GM12878 (cell line): ENCODE results near the gene CNTNAP5. TPM values are rescaled to one million over a fixed set of nuclear protein-coding genes. Genes with fewer than 3 reads are reported as not detected.

Source experiments
- ATAC-seq: fragments of 200-7000 bp; cut with Tn5 transposase; 3 replicates; pipeline ENCODE4 v1.9.1; 2020; ENCODE audit warnings: mild to moderate bottlenecking, moderate library complexity
- BruUV-seq: library from RNA; stranded (reverse); fragments of 400-500 nt; replicated peaks from 2 replicates; lab custom pipeline; 2021; lab: Mats Ljungman, UMichigan
- CTCF ChIA-PET: fragments of 300-600 bp; sonication (Branson Sonifier 250); formaldehyde crosslinking; extraction: SDS; loops from one replicate; lab custom pipeline; 2021; ENCODE audit warnings: inconsistent platforms; lab: Yijun Ruan, JAX
- POLR2A ChIA-PET: fragments of 350-600 bp; formaldehyde crosslinking; extraction: SDS; loops from one replicate; lab custom pipeline; 2021; ENCODE audit warnings: inconsistent platforms; lab: Charles Lee
- RAD21 ChIA-PET: fragments of 300-600 bp; sonication (Branson Sonifier 250); formaldehyde crosslinking; loops from one replicate; lab custom pipeline; 2023; ENCODE audit warnings: antibody characterized with exemption; ENCODE audit not compliant: unreplicated experiment; lab: Charles Lee
- SMC1A ChIA-PET: fragments of 300-600 bp; sonication (Branson Sonifier 250); formaldehyde crosslinking; loops from one replicate; lab custom pipeline; 2023; ENCODE audit not compliant: unreplicated experiment, uncharacterized antibody; lab: Charles Lee
- DNase-seq: peaks from one replicate; pipeline ENCODE4 v3.0.0-alpha.2; 2011; ENCODE audit warnings: low read depth, low spot score
- FAIRE-seq: peaks from 3 replicates; lab custom pipeline; 2011; peaks lifted over from hg19 to GRCh38; lab: Jason Lieb, UNC
- H2AFZ ChIP-seq: 2 replicates; pipeline ENCODE4 v1.6.0; 2011; ENCODE audit warnings: low read depth, low read length, control low read depth; ENCODE audit not compliant: control insufficient read depth
- H3K27ac ChIP-seq: 2 replicates; pipeline ENCODE4 v1.5.1; 2011; ENCODE audit warnings: control low read depth; ENCODE audit not compliant: control insufficient read depth, insufficient read depth
- H3K27me3 ChIP-seq, 2 experiments: replicated peaks in 1 of 2; 2 replicates each; pipeline versions ENCODE4 v1.6.0 to v1.6.1; 2011; ENCODE audit warnings: low read length in 1 of 2; ENCODE audit not compliant: control insufficient read depth in 2 of 2, insufficient read depth in 2 of 2
- H3K36me3 ChIP-seq, 2 experiments: 2 replicates each; pipeline ENCODE4 v1.5.1; 2011; ENCODE audit warnings: low read length in 1 of 2; ENCODE audit not compliant: control insufficient read depth in 2 of 2, insufficient read depth in 2 of 2
- H3K4me1 ChIP-seq: 2 replicates; pipeline ENCODE4 v1.6.1; 2011; ENCODE audit warnings: mild to moderate bottlenecking, low read length, moderate library complexity, mixed read lengths; ENCODE audit not compliant: control insufficient read depth, insufficient read depth
- H3K4me2 ChIP-seq: 2 replicates; pipeline ENCODE4 v1.6.0; 2011; ENCODE audit warnings: control low read depth; ENCODE audit not compliant: control insufficient read depth, insufficient read depth
- H3K4me3 ChIP-seq: fragments of 200-600 bp; sonication (generic); 2 replicates; pipeline ENCODE4 v1.5.1; 2016
- H3K79me2 ChIP-seq: 2 replicates; pipeline ENCODE4 v1.6.0; 2011; ENCODE audit warnings: low read length; ENCODE audit not compliant: control insufficient read depth, insufficient read depth
- H3K9ac ChIP-seq: 2 replicates; pipeline ENCODE4 v1.8.0; 2011; ENCODE audit warnings: low read length, control low read depth, mixed read lengths; ENCODE audit not compliant: control insufficient read depth, insufficient read depth
- H3K9me3 ChIP-seq: replicated peaks from 3 replicates; pipeline ENCODE4 v1.5.1; 2011; ENCODE audit warnings: mild to moderate bottlenecking, low read length; ENCODE audit not compliant: control insufficient read depth, insufficient read depth
- H4K20me1 ChIP-seq: 2 replicates; pipeline ENCODE4 v1.6.0; 2011; ENCODE audit not compliant: control insufficient read depth, insufficient read depth
- ETV6 ChIP-seq, 2 experiments: fragments of 450-650 bp in 1 of 2; IDR thresholded peaks in 1 of 2; conservative IDR thresholded peaks in 1 of 2; 2 replicates each; pipeline ENCODE4 v1.6.1; 2014; ENCODE audit warnings: antibody characterized with exemption in 1 of 2, borderline replicate concordance in 1 of 2, low read depth in 1 of 2, mild to moderate bottlenecking in 1 of 2, moderate library complexity in 1 of 2
- MAX ChIP-seq: IDR thresholded peaks from 2 replicates; pipeline ENCODE4 v1.6.1; 2012; ENCODE audit warnings: low read depth, low read length, improper control_type of control experiment
- MXI1 ChIP-seq: fragments of 150-350 bp; IDR thresholded peaks from 2 replicates; pipeline ENCODE4 v1.6.1; 2011; ENCODE audit warnings: low read depth, mild to moderate bottlenecking, inconsistent platforms, low read length, improper control_type of control experiment
- NR2C2 ChIP-seq: IDR thresholded peaks from 2 replicates; pipeline ENCODE4 v1.6.1; 2011; ENCODE audit warnings: borderline replicate concordance, low read depth; ENCODE audit not compliant: control insufficient read depth, insufficient read length
- NR2F1 ChIP-seq: fragments of 450-650 bp; conservative IDR thresholded peaks from 2 replicates; pipeline ENCODE4 v1.6.1; 2017; ENCODE audit warnings: mild to moderate bottlenecking
- POLR2AphosphoS5 ChIP-seq: IDR thresholded peaks from 2 replicates; pipeline ENCODE4 v1.6.1; 2011; ENCODE audit warnings: mild to moderate bottlenecking, low read length, inconsistent platforms
- SMC3 ChIP-seq: IDR thresholded peaks from 2 replicates; pipeline ENCODE4 v1.6.1; 2011; ENCODE audit warnings: low read length, improper control_type of control experiment, borderline replicate concordance
- SUPT20H ChIP-seq: IDR thresholded peaks from 2 replicates; pipeline ENCODE4 v1.6.1; 2011; ENCODE audit warnings: low read depth, mild to moderate bottlenecking, low read length, moderate library complexity, borderline replicate concordance; ENCODE audit not compliant: control insufficient read depth
- ZNF207 ChIP-seq: fragments of 450-650 bp; IDR thresholded peaks from 2 replicates; pipeline ENCODE4 v1.6.1; 2014; ENCODE audit warnings: antibody characterized with exemption, mild to moderate bottlenecking, borderline replicate concordance
- ZNF24 ChIP-seq: fragments of 450-650 bp; IDR thresholded peaks from 2 replicates; pipeline ENCODE4 v1.6.1; 2017; ENCODE audit warnings: antibody characterized with exemption, mild to moderate bottlenecking
- WGBS: methylation state at CpG from one replicate; pipeline ENCODE4 v1.1.6; 2016; ENCODE audit warnings: low lambda C conversion rate; ENCODE audit not compliant: insufficient replicate concordance, insufficient coverage; ENCODE audit errors: missing lambda C conversion rate; 5-methylcytosine and 5-hydroxymethylcytosine counted together
- in situ Hi-C: fragments of 300-500 bp; cut with MboI; formaldehyde crosslinking; loops from 9 replicates; pipeline ENCODE4 v1.14.3; 2018; ENCODE audit warnings: mixed read lengths
- intact Hi-C: fragments of 100-400 bp; cut with micrococcal nuclease; formaldehyde crosslinking; loops from one replicate; pipeline ENCODE4 v1.14.2; 2022; ENCODE audit not compliant: unreplicated experiment
- polyA plus RNA-seq, 11 experiments: library from polyadenylated mRNA; depleted of rRNA in 4 of 11; unstranded in 6 of 11; stranded (reverse) in 5 of 11; fragments of >200 nt; fragmentation: Nextera tagmentation in 4 of 11; fragmentation: Illumina TruSeq in 1 of 11; extraction: Ambion mirVana in 4 of 11; extraction: Trizol in 1 of 11; gene quantifications; 1 replicate in 1 of 11; 2 replicates in 10 of 11; pipeline versions ENCODE4 v1.2.1 to v1.2.3, GENCODE V29; 2011 to 2016; ENCODE audit warnings: inconsistent platforms in 2 of 11, missing spikeins in 2 of 11, low read depth in 1 of 11
- total RNA-seq, 4 experiments: library from RNA; depleted of rRNA in 3 of 4; stranded (reverse); fragments of >200 nt in 3 of 4; fragmentation: Illumina TruSeq in 1 of 4; extraction: Trizol in 1 of 4; gene quantifications; 2 replicates each; pipeline versions ENCODE4 v1.2.1 to v1.2.3, GENCODE V29; 2013 to 2021
- TF ChIP-seq, protein P1 (sequence below): fragments of 450-650 bp; IDR thresholded peaks from 2 replicates; pipeline ENCODE4 v1.6.1; 2018; ENCODE audit warnings: borderline replicate concordance, mild to moderate bottlenecking; ENCODE audit not compliant: partially characterized antibody
- TF ChIP-seq, protein P2 (sequence below): IDR thresholded peaks from 2 replicates; pipeline ENCODE4 v1.6.1; 2012; ENCODE audit warnings: mild to moderate bottlenecking, low read depth, low read length

The CNTNAP5 gene
- total and polyA plus RNA-seq, 10 of the 15 experiments (the other 5 are each of a cell fraction or from before 2014, with no cell fraction given), result not detected

DNA sequence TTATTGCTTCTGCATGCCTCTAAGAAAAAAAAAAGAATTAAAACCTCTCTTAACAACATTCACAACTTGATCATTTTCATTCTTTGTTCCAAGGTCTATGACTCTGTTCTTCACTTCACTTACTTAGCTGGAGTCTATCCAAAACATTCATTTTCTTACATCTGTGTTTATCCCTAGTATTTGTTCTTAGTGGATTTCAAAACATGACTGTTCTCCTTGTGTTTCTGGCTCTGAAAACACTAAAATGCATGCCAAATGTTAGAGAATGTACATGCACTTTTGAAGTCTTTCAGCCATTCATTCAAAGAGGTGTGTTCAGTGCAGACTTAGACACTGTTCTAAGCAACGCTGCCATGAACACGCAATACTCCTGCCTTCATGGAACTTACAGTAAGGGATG, 138.8 kb downstream of the CNTNAP5 start:
- ChIA-PET SMC1A (no interaction called here), CTCF (no interaction called here), RAD21 (no interaction called here), POLR2A (no interaction called here)
- Histone ChIP-seq H3K79me2 (no peaks in the 10 kb centered on the region), H3K36me3 (no peaks in the 10 kb centered on the region), H4K20me1 (no peaks in the 10 kb centered on the region), H3K9me3 (no peaks in the 10 kb centered on the region), H3K27me3 (no peaks in the 10 kb centered on the region), H2AFZ (no peak overlapping the region), H3K27ac (no peak overlapping the region), H3K4me3 (no peak overlapping the region), H3K4me2 (no peak overlapping the region), H3K4me1 (no peaks in the 10 kb centered on the region), H3K9ac (no peak overlapping the region)
- no peak for DNase-seq
- in situ Hi-C loops (no loop called here), intact Hi-C loops (no loop called here)
- no peak for FAIRE-seq
- BruUV-seq, result no TSS peak
- no peak for ATAC-seq
- TF ChIP-seq, protein P1, sequence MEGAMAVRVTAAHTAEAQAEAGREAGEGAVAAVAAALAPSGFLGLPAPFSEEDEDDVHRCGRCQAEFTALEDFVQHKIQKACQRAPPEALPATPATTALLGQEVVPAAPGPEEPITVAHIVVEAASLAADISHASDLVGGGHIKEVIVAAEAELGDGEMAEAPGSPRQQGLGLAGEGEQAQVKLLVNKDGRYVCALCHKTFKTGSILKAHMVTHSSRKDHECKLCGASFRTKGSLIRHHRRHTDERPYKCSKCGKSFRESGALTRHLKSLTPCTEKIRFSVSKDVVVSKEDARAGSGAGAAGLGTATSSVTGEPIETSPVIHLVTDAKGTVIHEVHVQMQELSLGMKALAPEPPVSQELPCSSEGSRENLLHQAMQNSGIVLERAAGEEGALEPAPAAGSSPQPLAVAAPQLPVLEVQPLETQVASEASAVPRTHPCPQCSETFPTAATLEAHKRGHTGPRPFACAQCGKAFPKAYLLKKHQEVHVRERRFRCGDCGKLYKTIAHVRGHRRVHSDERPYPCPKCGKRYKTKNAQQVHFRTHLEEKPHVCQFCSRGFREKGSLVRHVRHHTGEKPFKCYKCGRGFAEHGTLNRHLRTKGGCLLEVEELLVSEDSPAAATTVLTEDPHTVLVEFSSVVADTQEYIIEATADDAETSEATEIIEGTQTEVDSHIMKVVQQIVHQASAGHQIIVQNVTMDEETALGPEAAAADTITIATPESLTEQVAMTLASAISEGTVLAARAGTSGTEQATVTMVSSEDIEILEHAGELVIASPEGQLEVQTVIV, result no peak
- TF ChIP-seq ZNF207 (no peak), SMC3 (no peak)
- WGBS, result 0% methylated on average over 2 of the region's 2 CpGs

DNA sequence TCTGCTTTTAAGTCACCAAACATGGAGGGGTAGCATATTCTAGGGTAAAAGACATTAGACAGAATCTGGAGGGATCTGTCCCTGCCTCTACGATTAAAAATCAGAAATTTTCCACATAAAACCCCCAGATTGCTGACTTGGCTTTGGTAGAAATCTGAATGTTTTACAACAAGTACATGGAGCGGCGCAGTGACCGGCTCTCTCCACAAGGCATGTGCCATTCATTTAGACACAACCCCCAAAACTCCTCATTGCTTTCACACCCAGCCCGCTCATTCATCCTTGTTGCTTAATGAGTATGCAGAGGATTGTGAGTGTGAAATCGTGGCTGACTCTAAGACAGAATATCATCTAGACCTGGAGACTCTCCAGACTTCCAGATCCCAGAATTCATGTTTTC, 140.6 kb downstream of the CNTNAP5 start:
- ChIA-PET SMC1A (no interaction called here), CTCF (no interaction called here), RAD21 (no interaction called here), POLR2A (no interaction called here)
- no peaks in the 10 kb centered on the region for H3K79me2 ChIP-seq
- no peaks in the 10 kb centered on the region for H3K27me3 ChIP-seq
- in situ Hi-C loops, result no loop called here
- H2AFZ ChIP-seq, result no peak overlapping the region
- ATAC-seq, result no peak
- no peak overlapping the region for H3K9ac ChIP-seq
- no peak overlapping the region for H3K4me2 ChIP-seq
- H4K20me1 ChIP-seq, result no peaks in the 10 kb centered on the region
- FAIRE-seq, result no peak
- H3K4me1 ChIP-seq, result no peaks in the 10 kb centered on the region
- no peaks in the 10 kb centered on the region for H3K36me3 ChIP-seq
- no peak overlapping the region for H3K4me3 ChIP-seq
- no peak overlapping the region for H3K27ac ChIP-seq
- intact Hi-C loops, result no loop called here
- no peaks in the 10 kb centered on the region for H3K9me3 ChIP-seq
- no TSS peak for BruUV-seq
- 35% methylated on average over 6 of the region's 6 CpGs for WGBS
- no peak for DNase-seq
- TF ChIP-seq NR2F1 (no peak), NR2C2 (no peak), MXI1 (no peak), SUPT20H (no peak), ETV6 (conservative IDR thresholded peaks at IDR 0.05 in 1 of 2, IDR thresholded peaks at IDR 0.05 in 1 of 2; ENCODE audit: borderline replicate concordance in 1 of 2, low read depth in 1 of 2) (no peak), POLR2AphosphoS5 (no peak), ZNF24 (no peak), MAX (no peak)
- TF ChIP-seq, protein P2, sequence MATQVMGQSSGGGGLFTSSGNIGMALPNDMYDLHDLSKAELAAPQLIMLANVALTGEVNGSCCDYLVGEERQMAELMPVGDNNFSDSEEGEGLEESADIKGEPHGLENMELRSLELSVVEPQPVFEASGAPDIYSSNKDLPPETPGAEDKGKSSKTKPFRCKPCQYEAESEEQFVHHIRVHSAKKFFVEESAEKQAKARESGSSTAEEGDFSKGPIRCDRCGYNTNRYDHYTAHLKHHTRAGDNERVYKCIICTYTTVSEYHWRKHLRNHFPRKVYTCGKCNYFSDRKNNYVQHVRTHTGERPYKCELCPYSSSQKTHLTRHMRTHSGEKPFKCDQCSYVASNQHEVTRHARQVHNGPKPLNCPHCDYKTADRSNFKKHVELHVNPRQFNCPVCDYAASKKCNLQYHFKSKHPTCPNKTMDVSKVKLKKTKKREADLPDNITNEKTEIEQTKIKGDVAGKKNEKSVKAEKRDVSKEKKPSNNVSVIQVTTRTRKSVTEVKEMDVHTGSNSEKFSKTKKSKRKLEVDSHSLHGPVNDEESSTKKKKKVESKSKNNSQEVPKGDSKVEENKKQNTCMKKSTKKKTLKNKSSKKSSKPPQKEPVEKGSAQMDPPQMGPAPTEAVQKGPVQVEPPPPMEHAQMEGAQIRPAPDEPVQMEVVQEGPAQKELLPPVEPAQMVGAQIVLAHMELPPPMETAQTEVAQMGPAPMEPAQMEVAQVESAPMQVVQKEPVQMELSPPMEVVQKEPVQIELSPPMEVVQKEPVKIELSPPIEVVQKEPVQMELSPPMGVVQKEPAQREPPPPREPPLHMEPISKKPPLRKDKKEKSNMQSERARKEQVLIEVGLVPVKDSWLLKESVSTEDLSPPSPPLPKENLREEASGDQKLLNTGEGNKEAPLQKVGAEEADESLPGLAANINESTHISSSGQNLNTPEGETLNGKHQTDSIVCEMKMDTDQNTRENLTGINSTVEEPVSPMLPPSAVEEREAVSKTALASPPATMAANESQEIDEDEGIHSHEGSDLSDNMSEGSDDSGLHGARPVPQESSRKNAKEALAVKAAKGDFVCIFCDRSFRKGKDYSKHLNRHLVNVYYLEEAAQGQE, result no peak
